ENCODE data around the gene DGKA.

DNA sequence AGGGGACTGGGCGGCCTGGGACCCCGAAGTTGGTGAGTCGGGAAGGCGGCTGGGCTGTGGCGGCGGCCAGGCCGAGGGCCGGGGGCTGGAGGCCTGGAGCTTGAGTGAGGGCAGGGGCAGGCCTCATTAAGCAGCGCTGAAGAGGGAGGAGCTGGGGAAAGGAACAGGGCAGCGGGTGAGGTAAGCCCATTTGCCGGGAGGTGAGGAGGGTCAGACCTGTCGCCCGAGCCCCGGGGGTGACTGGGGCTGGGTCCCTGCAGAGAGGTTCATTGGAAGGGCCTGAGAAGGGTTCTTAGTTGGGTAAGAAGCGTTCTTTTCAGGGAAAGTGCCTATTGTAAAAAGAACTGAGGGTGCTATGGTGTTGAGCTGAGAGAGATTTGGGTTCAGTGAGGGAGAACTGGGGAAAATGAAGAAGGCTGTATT, 43.4 kb downstream of the DGKA start:
- no peak for TF ChIP-seq CTCF (IDR thresholded peaks at IDR 0.05)
- no peak for TF ChIP-seq POLR2A (IDR thresholded peaks at IDR 0.05)
- TF ChIP-seq POLR2AphosphoS5 (IDR thresholded peaks at IDR 0.05) = no peak

Data from suprapubic skin (tissue), 4 donors.